Activated CD8-positive, alpha-beta T cell treated with anti-CD3 and anti-CD28 coated beads, Interleukin-2, amount 10 ng/mL, durations not matched to agents 7 days and 5 days (primary cell): ENCODE results near the gene KIAA0408. TPM values are rescaled to one million over a fixed set of nuclear protein-coding genes. Genes with fewer than 3 reads are reported as not detected.
A peak's percentile ranks its signal among the peaks of the same experiment; 100 is the strongest.

Source experiments
- ATAC-seq: fragments of 150-1000 bp; cut with Tn5 transposase; one replicate; pipeline ENCODE4 v1.10.0; 2021; ENCODE audit warnings: moderate library complexity
- CTCF ChIA-PET: fragments of 350-600 bp; sonication (Branson Sonifier 250); formaldehyde crosslinking; loops from one replicate; lab custom pipeline; 2021; ENCODE audit warnings: antibody characterized with exemption; lab: Charles Lee
- POLR2A ChIA-PET: fragments of 350-600 bp; sonication (Branson Sonifier 250); formaldehyde crosslinking; loops from one replicate; lab custom pipeline; 2021; ENCODE audit warnings: antibody characterized with exemption; lab: Charles Lee
- DNase-seq: peaks from one replicate; pipeline ENCODE4 v3.0.0-alpha.2; 2020
- H3K27ac Mint-ChIP-seq: one replicate; pipeline ENCODE4 v1.8.0; 2021; ENCODE audit warnings: mild to moderate bottlenecking, mixed read lengths
- H3K27me3 Mint-ChIP-seq: one replicate; pipeline ENCODE4 v1.8.0; 2021; ENCODE audit warnings: low read depth, mixed read lengths
- H3K36me3 Mint-ChIP-seq: one replicate; pipeline ENCODE4 v1.8.0; 2021; ENCODE audit warnings: low read depth, mixed read lengths
- H3K4me1 Mint-ChIP-seq: one replicate; pipeline ENCODE4 v1.8.0; 2021; ENCODE audit warnings: low read depth, mixed read lengths
- H3K4me3 Mint-ChIP-seq: one replicate; pipeline ENCODE4 v1.8.0; 2021; ENCODE audit warnings: mild to moderate bottlenecking, mixed read lengths
- H3K9me3 Mint-ChIP-seq: one replicate; pipeline ENCODE4 v1.8.0; 2022; ENCODE audit warnings: mixed read lengths; ENCODE audit not compliant: insufficient read depth
- total RNA-seq, 2 experiments: library from RNA; stranded (reverse); gene quantifications; one replicate each; pipeline ENCODE4 v1.2.3, GENCODE V29; 2021

Gene KIAA0408
- total RNA-seq, 2 experiments from 2014 or later = 2.6 to 3.1 TPM

GRCh38 chr6:127481628-127482027 lies 22.4 kb upstream of the KIAA0408 start:
- no peak overlapping the region for H3K4me3 Mint-ChIP-seq
- ChIA-PET POLR2A (no interaction called here), CTCF (interaction anchor here (1.1 to 11.5 kb wide), 2 partner anchors 34 to 57 kb away, joined by 3 to 203 read pairs; partner anchors contain the start of gene MTCL3)
- no peak overlapping the region for H3K27ac Mint-ChIP-seq
- peaks cover 25% of the 10 kb centered on the region for H3K4me1 Mint-ChIP-seq
- no peak for ATAC-seq
- H3K36me3 Mint-ChIP-seq = peaks cover 33% of the 10 kb centered on the region
- no peaks in the 10 kb centered on the region for H3K27me3 Mint-ChIP-seq
- peaks cover 12% of the 10 kb centered on the region for H3K9me3 Mint-ChIP-seq
- DNase-seq = no peak

- peaks cover 25% of the 10 kb centered on the region for H3K4me1 Mint-ChIP-seq
- H3K9me3 Mint-ChIP-seq = peaks cover 12% of the 10 kb centered on the region
- no peak overlapping the region for H3K4me3 Mint-ChIP-seq
- ChIA-PET POLR2A (no interaction called here), CTCF (interaction anchor here (1.1 to 11.5 kb wide), 2 partner anchors 35 to 58 kb away, joined by 3 to 203 read pairs; partner anchors contain the start of gene MTCL3)
- H3K27me3 Mint-ChIP-seq = no peaks in the 10 kb centered on the region
- peaks cover 37% of the 10 kb centered on the region for H3K36me3 Mint-ChIP-seq
- DNase-seq (no peak), ATAC-seq (no peak)
- no peak overlapping the region for H3K27ac Mint-ChIP-seq
Measured at GRCh38 chr6:127481111-127481510, 21.9 kb upstream of the KIAA0408 start.

- no peaks in the 10 kb centered on the region for H3K4me1 Mint-ChIP-seq
- POLR2A ChIA-PET = no interaction called here
- no peaks in the 10 kb centered on the region for H3K9me3 Mint-ChIP-seq
- H3K4me3 Mint-ChIP-seq = no peak overlapping the region
- CTCF ChIA-PET = no interaction called here
- no peak overlapping the region for H3K27ac Mint-ChIP-seq
- no peaks in the 10 kb centered on the region for H3K27me3 Mint-ChIP-seq
- peaks cover 30% of the 10 kb centered on the region for H3K36me3 Mint-ChIP-seq
- no peak for ATAC-seq
- DNase-seq = no peak
Measured at GRCh38 chr6:127477658-127478057, 18.5 kb upstream of the KIAA0408 start.

GRCh38 chr6:127475823-127476176 lies 16.6 kb upstream of the KIAA0408 start:
- POLR2A ChIA-PET = no interaction called here
- no peak overlapping the region for H3K27ac Mint-ChIP-seq
- CTCF ChIA-PET = no interaction called here
- ATAC-seq = no peak
- no peak overlapping the region for H3K4me3 Mint-ChIP-seq
- DNase-seq = no peak
- H3K4me1 Mint-ChIP-seq = no peaks in the 10 kb centered on the region
- no peaks in the 10 kb centered on the region for H3K9me3 Mint-ChIP-seq
- no peaks in the 10 kb centered on the region for H3K27me3 Mint-ChIP-seq
- peaks cover 22% of the 10 kb centered on the region for H3K36me3 Mint-ChIP-seq

- H3K27ac Mint-ChIP-seq = no peak overlapping the region
- ChIA-PET CTCF (interaction anchor here (1.5 kb wide), 1 partner anchor 45 kb away, joined by 3 read pairs; no protein-coding TSS in a partner anchor), POLR2A (no interaction called here)
- no peak for ATAC-seq
- H3K9me3 Mint-ChIP-seq = no peaks in the 10 kb centered on the region
- H3K4me3 Mint-ChIP-seq = no peak overlapping the region
- H3K4me1 Mint-ChIP-seq = no peaks in the 10 kb centered on the region
- no peaks in the 10 kb centered on the region for H3K27me3 Mint-ChIP-seq
- DNase-seq = no peak
- H3K36me3 Mint-ChIP-seq = peaks cover 22% of the 10 kb centered on the region
Measured at GRCh38 chr6:127475135-127475822, 16.1 kb upstream of the KIAA0408 start.

GRCh38 chr6:127471379-127472255 lies 12.4 kb upstream of the KIAA0408 start:
- ChIA-PET POLR2A (no interaction called here), CTCF (interaction anchor here (0.6 to 1.4 kb wide), 2 partner anchors 42 to 45 kb away, joined by 4 read pairs; no protein-coding TSS in a partner anchor)
- H3K9me3 Mint-ChIP-seq = no peaks in the 10 kb centered on the region
- no peak overlapping the region for H3K27ac Mint-ChIP-seq
- ATAC-seq = no peak
- H3K4me3 Mint-ChIP-seq = no peak overlapping the region
- no peak for DNase-seq
- H3K27me3 Mint-ChIP-seq = no peaks in the 10 kb centered on the region
- H3K36me3 Mint-ChIP-seq = peaks cover 14% of the 10 kb centered on the region
- no peaks in the 10 kb centered on the region for H3K4me1 Mint-ChIP-seq

- ChIA-PET CTCF (interaction anchor here (1.0 to 1.7 kb wide), 2 partner anchors 70 to 72 kb away, joined by 3 to 8 read pairs; no protein-coding TSS in a partner anchor), POLR2A (no interaction called here)
- ATAC-seq = no peak
Measured at GRCh38 chr6:127468936-127469335, 9.7 kb upstream of the KIAA0408 start.

GRCh38 chr6:127466416-127466815 lies 7.2 kb upstream of the KIAA0408 start:
- ChIA-PET CTCF (interaction anchor here (0.9 to 3.1 kb wide), 10 partner anchors 18 to 147 kb away, joined by 3 to 37 read pairs (median 4); no protein-coding TSS in a partner anchor), POLR2A (interaction anchor here (0.6 to 0.8 kb wide), 3 partner anchors 82 to 263 kb away, joined by 3 read pairs; no protein-coding TSS in a partner anchor)
- Mint-ChIP-seq H3K4me3 (no peak overlapping the region), H3K36me3 (no peaks in the 10 kb centered on the region), H3K4me1 (peaks cover 2% of the 10 kb centered on the region), H3K9me3 (no peaks in the 10 kb centered on the region), H3K27ac (no peak overlapping the region), H3K27me3 (no peaks in the 10 kb centered on the region)
- DNase-seq (no peak), ATAC-seq (no peak)

More at GRCh38 chr6:127468936-127469335, 9.7 kb upstream of the KIAA0408 start:
- Mint-ChIP-seq H3K4me1 (peaks cover 2% of the 10 kb centered on the region), H3K36me3 (peaks cover 1% of the 10 kb centered on the region), H3K9me3 (no peaks in the 10 kb centered on the region), H3K4me3 (no peak overlapping the region), H3K27me3 (no peaks in the 10 kb centered on the region), H3K27ac (no peak overlapping the region)
- no peak for DNase-seq

GRCh38 chr6:127464881-127465459 lies 5.8 kb upstream of the KIAA0408 start:
- Mint-ChIP-seq H3K9me3 (no peaks in the 10 kb centered on the region), H3K4me1 (peaks cover 13% of the 10 kb centered on the region), H3K36me3 (no peaks in the 10 kb centered on the region), H3K27ac (no peak overlapping the region), H3K4me3 (no peak overlapping the region), H3K27me3 (no peaks in the 10 kb centered on the region)
- ATAC-seq (peak; percentile 83), DNase-seq (peak; percentile 76)
- POLR2A ChIA-PET = no interaction called here
- CTCF ChIA-PET = interaction anchor here (0.9 to 3.1 kb wide), 7 partner anchors 19 to 74 kb away, joined by 3 to 44 read pairs (median 19); no protein-coding TSS in a partner anchor

GRCh38 chr6:127464161-127464880 lies 5.1 kb upstream of the KIAA0408 start:
- Mint-ChIP-seq H3K9me3 (no peaks in the 10 kb centered on the region), H3K27ac (no peak overlapping the region), H3K27me3 (no peaks in the 10 kb centered on the region), H3K4me3 (no peak overlapping the region), H3K4me1 (peaks cover 13% of the 10 kb centered on the region), H3K36me3 (no peaks in the 10 kb centered on the region)
- POLR2A ChIA-PET = no interaction called here
- ATAC-seq (no peak), DNase-seq (no peak)
- CTCF ChIA-PET = interaction anchor here (1.0 to 3.1 kb wide), 4 partner anchors 48 to 160 kb away, joined by 3 to 44 read pairs (median 12); no protein-coding TSS in a partner anchor

- no peak for ATAC-seq
- ChIA-PET POLR2A (no interaction called here), CTCF (interaction anchor here (0.9 to 3.1 kb wide), 5 partner anchors 53 to 161 kb away, joined by 3 to 44 read pairs (median 3); no protein-coding TSS in a partner anchor)
- H3K36me3 Mint-ChIP-seq = no peaks in the 10 kb centered on the region
- no peak overlapping the region for H3K4me3 Mint-ChIP-seq
- DNase-seq = no peak
- H3K27me3 Mint-ChIP-seq = no peaks in the 10 kb centered on the region
- H3K27ac Mint-ChIP-seq = no peak overlapping the region
- no peaks in the 10 kb centered on the region for H3K9me3 Mint-ChIP-seq
- peaks cover 13% of the 10 kb centered on the region for H3K4me1 Mint-ChIP-seq
Measured at GRCh38 chr6:127463056-127463455, 3.9 kb upstream of the KIAA0408 start.
